Tibial artery (tissue), 4 donors: Measurements from ENCODE around the gene PCMTD2.
"Not testable (repeated sequence)": the region's sequence is repeated elsewhere in the genome, so short reads cannot be mapped to it uniquely, and the experiment has no call there.

Experiments used
- DNase-seq, 2 donors: peaks; one replicate each; pipeline ENCODE4 v3.0.0-alpha.2; 2019
- H3K27ac ChIP-seq, 2 donors: fragments of 200-600 bp; sonication (generic) in 1 of 2; 1 replicate in 1 of 2; 2 replicates in 1 of 2; pipeline ENCODE4 v1.5.1; 2018 to 2019; ENCODE audit warnings: mild to moderate bottlenecking in 1 of 2
- H3K27me3 ChIP-seq, 2 donors: fragments of 200-600 bp; sonication (generic) in 1 of 2; one replicate each; pipeline versions ENCODE4 v1.5.1 to v1.6.0; 2016 to 2019
- H3K36me3 ChIP-seq, 3 donors: fragments of 200-600 bp; sonication (generic) in 2 of 3; one replicate each; pipeline ENCODE4 v1.5.1; 2016 to 2019; ENCODE audit warnings: mild to moderate bottlenecking in 2 of 3
- H3K4me1 ChIP-seq, 4 donors: fragments of 200-600 bp; sonication (generic) in 2 of 4; 1 replicate in 3 of 4; 2 replicates in 1 of 4; pipeline ENCODE4 v1.5.1; 2016 to 2019
- H3K4me3 ChIP-seq, 2 donors: fragments of 200-600 bp; sonication (generic) in 1 of 2; 1 replicate in 1 of 2; 2 replicates in 1 of 2; pipeline ENCODE4 v1.5.1; 2018 to 2019; ENCODE audit warnings: mild to moderate bottlenecking in 2 of 2
- H3K9me3 ChIP-seq, 3 donors: fragments of 200-600 bp; sonication (generic) in 1 of 3; one replicate each; pipeline ENCODE4 v1.5.1; 2016 to 2019
- CTCF ChIP-seq, 2 experiments: fragments of 200-600 bp in 1 of 2; fragments of 450-650 bp in 1 of 2; IDR thresholded peaks; one replicate each; pipeline ENCODE4 v1.5.1; 2017 to 2019; ENCODE audit warnings: antibody characterized with exemption in 2 of 2, mild to moderate bottlenecking in 1 of 2, moderate library complexity in 1 of 2
- intact Hi-C: fragments of 100-400 bp; cut with DNase I; formaldehyde crosslinking; loops from one replicate; pipeline ENCODE4 v1.15.0; 2023; ENCODE audit warnings: low total_unique reads

PCMTD2 gene

DNA sequence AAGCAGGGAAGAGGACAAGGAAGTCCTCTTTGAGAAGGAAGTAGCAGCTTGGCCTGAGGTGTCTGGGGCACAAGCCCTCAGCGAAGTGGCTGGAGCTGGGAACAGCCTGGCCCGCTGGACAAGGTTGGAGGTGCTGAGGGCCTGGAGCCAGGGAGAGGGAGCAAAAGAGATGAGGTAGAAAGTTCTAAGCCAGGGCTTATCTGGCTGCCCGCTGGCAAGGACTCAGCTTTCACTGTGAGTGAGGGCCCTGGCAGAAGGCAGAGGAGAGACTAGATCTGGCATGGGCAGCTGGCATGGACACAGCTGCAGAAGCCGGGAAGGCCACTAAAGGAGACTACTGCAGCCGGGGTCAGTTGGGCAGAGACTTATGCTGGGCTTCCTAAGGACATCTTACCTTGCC is 21.8 kb upstream of the PCMTD2 start:
- no peaks in the 10 kb centered on the region for H3K9me3 ChIP-seq
- DNase-seq = no peak
- no peak for TF ChIP-seq CTCF (IDR thresholded peaks at IDR 0.05)
- H3K27me3 ChIP-seq = peaks cover 0 to 16% of the 10 kb centered on the region in 2 donors
- no peaks in the 10 kb centered on the region for H3K4me1 ChIP-seq
- H3K4me3 ChIP-seq = no peak overlapping the region
- no peak overlapping the region for H3K27ac ChIP-seq
- no peaks in the 10 kb centered on the region for H3K36me3 ChIP-seq
- intact Hi-C loops = no loop called here

DNA sequence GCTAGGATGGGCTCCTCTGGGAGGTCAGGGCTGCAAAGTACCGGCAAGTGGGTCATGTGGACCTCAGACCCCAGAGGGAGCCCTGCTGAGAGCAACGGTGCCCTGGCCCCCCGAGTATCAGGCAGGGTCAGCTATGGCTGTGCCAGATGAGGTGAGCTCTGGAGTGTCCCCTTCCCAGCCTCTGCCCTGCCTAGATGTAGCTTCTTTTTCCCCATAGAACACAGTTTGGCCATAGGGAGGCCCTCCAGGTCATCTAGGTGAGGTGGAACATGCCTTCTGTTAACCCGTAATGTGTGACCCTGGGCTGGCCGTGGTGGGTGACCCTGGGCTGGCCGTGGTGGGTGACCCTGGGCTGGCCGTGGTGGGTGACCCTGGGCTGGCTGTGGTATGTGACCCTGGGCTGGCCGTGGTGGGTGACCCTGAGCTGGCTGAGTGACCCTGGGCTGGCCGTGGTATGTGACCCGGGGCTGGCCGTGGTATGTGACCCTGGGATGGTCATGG is 21.2 kb upstream of the PCMTD2 start:
- H3K36me3 ChIP-seq = no peaks in the 10 kb centered on the region
- no peak for DNase-seq
- no peaks in the 10 kb centered on the region for H3K4me1 ChIP-seq
- peaks cover 0 to 16% of the 10 kb centered on the region in 2 donors for H3K27me3 ChIP-seq
- H3K9me3 ChIP-seq = no peaks in the 10 kb centered on the region
- intact Hi-C loops = no loop called here
- H3K27ac ChIP-seq = no peak overlapping the region
- no peak for TF ChIP-seq CTCF (IDR thresholded peaks at IDR 0.05)
- no peak overlapping the region for H3K4me3 ChIP-seq

DNA sequence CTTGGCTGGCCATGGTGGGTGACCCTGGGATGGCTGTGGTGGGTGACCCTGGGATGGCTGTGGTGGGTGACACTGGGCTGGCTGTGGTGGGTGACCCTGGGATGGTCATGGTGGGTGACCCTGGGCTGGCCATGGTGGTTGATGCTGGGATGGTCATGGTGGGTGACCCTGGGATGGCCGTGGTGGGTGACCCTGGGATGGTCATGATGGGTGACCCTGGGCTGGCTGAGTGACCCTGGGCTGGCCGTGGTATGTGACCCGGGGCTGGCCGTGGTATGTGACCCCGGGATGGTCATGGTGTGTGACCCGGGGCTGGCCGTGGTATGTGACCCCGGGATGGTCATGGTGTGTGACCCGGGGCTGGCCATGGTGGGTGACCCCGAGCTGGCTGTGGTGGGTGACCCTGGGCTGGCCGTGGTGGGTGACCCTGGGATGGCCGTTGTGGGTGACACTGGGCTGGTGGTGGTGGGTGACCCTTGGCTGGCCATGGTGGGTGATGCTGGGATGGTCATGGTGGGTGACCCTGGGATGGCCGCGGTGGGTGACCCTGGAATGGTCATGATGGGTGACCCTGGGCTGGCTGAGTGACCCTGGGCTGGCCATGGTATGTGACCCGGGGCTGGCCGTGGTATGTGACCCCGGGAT is 20.5 kb upstream of the PCMTD2 start:
- peaks cover 0 to 15% of the 10 kb centered on the region in 2 donors for H3K27me3 ChIP-seq
- DNase-seq, H3K27ac ChIP-seq, H3K36me3 ChIP-seq, H3K9me3 ChIP-seq, H3K4me3 ChIP-seq, H3K4me1 ChIP-seq, intact Hi-C loops: not testable (repeated sequence)

- Histone ChIP-seq H3K36me3 (no peaks in the 10 kb centered on the region), H3K9me3 (no peaks in the 10 kb centered on the region), H3K27me3 (peaks cover 0 to 5% of the 10 kb centered on the region in 2 donors), H3K27ac (no peak overlapping the region), H3K4me1 (no peaks in the 10 kb centered on the region), H3K4me3 (no peak overlapping the region)
- intact Hi-C loops = no loop called here
- no peak for DNase-seq
- TF ChIP-seq CTCF (IDR thresholded peaks at IDR 0.05) = no peak
Measured at GRCh38 chr20:64236137-64237088, 19.1 kb upstream of the PCMTD2 start.

DNA sequence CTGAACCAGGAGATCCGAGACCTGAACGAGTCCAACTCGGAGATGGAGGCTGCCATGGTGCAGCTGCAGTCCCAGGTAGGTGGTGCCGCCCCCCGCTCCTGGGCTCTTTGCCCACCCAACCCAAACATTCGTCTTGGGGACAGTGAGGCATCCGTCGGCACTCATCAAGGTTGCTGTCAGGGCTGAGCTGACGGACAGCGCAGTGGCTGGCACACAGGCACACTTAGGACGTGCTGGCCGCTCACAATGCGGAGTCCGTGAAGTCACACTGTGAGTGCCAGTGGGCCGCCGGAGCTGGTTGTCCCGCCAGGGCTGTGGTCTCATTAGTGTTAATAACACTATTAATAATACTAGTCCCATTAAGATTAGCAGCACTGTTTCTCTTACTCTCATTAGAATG is 18.2 kb upstream of the PCMTD2 start:
- intact Hi-C loops = no loop called here
- DNase-seq = no peak
- H3K4me1 ChIP-seq = no peaks in the 10 kb centered on the region
- H3K36me3 ChIP-seq = no peaks in the 10 kb centered on the region
- no peak overlapping the region for H3K27ac ChIP-seq
- no peaks in the 10 kb centered on the region for H3K9me3 ChIP-seq
- no peak for TF ChIP-seq CTCF (IDR thresholded peaks at IDR 0.05)
- peaks cover 0 to 4% of the 10 kb centered on the region in 2 donors for H3K27me3 ChIP-seq
- H3K4me3 ChIP-seq = no peak overlapping the region
